ENCODE data around the gene SNX14.

- TF ChIP-seq CTCF (IDR thresholded peaks at IDR 0.05; ENCODE audit: extremely low read depth in 1 of 2, insufficient read depth in 1 of 2, low read depth in 1 of 2, low read length in 2 of 2) (no peak), EZH2 (IDR thresholded peaks at IDR 0.05; ENCODE audit: borderline replicate concordance, low read depth, low read length, severe bottlenecking) (no peak), POLR2AphosphoS5 (IDR thresholded peaks at IDR 0.05; ENCODE audit: insufficient read depth, low read depth, low read length) (no peak)
Observed at GRCh38 chr6:85556992-85557668, 36.5 kb downstream of the SNX14 start.

Data from endothelial cell of umbilical vein (primary cell).